Psoas muscle (tissue), 8 donors: ENCODE data around the gene EBF3. TPM values are rescaled to one million over a fixed set of nuclear protein-coding genes. Genes with fewer than 3 reads are reported as not detected.

Source experiments
- ATAC-seq, 4 donors: fragments of 200-7000 bp; cut with Tn5 transposase; one replicate each; pipeline ENCODE4 v1.9.1; 2020; ENCODE audit warnings: moderate library complexity in 3 of 4, mild to moderate bottlenecking in 2 of 4
- DNase-seq, 2 donors: peaks; one replicate each; pipeline ENCODE4 v3.0.0-alpha.2; 2020
- H3K27ac ChIP-seq: fragments of 200-600 bp; one replicate; pipeline ENCODE4 v1.8.0; 2022
- H3K27me3 ChIP-seq, 3 donors: fragments of 200-600 bp in 1 of 3; one replicate each; pipeline versions ENCODE4 v1.6.1 to v1.8.0; 2013 to 2022; ENCODE audit warnings: low read length in 2 of 3, mild to moderate bottlenecking in 2 of 3, moderate library complexity in 1 of 3; ENCODE audit not compliant: insufficient read depth in 3 of 3
- H3K36me3 ChIP-seq, 2 donors: fragments of 200-600 bp in 1 of 2; one replicate each; pipeline versions ENCODE4 v1.6.1 to v1.8.0; 2013 to 2022; ENCODE audit warnings: low read depth in 1 of 2, mild to moderate bottlenecking in 1 of 2, moderate library complexity in 1 of 2; ENCODE audit not compliant: insufficient read depth in 1 of 2
- H3K4me1 ChIP-seq: fragments of 200-600 bp; one replicate; pipeline ENCODE4 v1.8.0; 2022
- H3K4me3 ChIP-seq: fragments of 200-600 bp; one replicate; pipeline ENCODE4 v1.8.0; 2022; ENCODE audit warnings: mild to moderate bottlenecking
- H3K9me3 ChIP-seq: fragments of 200-600 bp; one replicate; pipeline ENCODE4 v1.8.0; 2022
- WGBS, 3 donors: extraction: QIAGEN DNeasy Blood & Tissue Kit; methylation state at CpG; one replicate each; pipeline versions ENCODE4 v1.1.6 to v1.1.7; 2013; 5-methylcytosine and 5-hydroxymethylcytosine counted together
- intact Hi-C, 2 donors: fragments of 100-400 bp; cut with DNase I; formaldehyde crosslinking; loops; one replicate each; pipeline versions ENCODE4 v1.11.0 to v1.14.2; 2022
- polyA plus RNA-seq, 3 donors: library from polyadenylated mRNA; stranded (reverse); fragments of 200-250 nt; gene quantifications; one replicate each; pipeline ENCODE4 v1.2.3, GENCODE V29; 2013
- total RNA-seq, 4 donors: library from RNA; stranded (reverse); fragmentation: NEBNext Ultra II Directional in 2 of 4; extraction: Animal tissue kit (Norgen Biotek cat#: 25700) in 2 of 4; gene quantifications; one replicate each; pipeline versions ENCODE4 v1.2.1 to v1.2.4, GENCODE V29; 2021 to 2023
- TF ChIP-seq, protein P1 (sequence below): fragments of 200-600 bp; IDR thresholded peaks from one replicate; pipeline ENCODE4 v1.8.0; 2022; ENCODE audit warnings: antibody characterized with exemption
- donor health status: healthy with polysubstance abuse.
- donor health status: DM: no; HTN: no; CAD: no; lungs with moderate emphysema.
- donor health status: Bipolar disorder and iron deficiency.
- donor health status: healthy.
- donor health status: DM: yes; HTN: yes; CAD: no.
- donor health status: DM: no; HTN: no; CAD: no.
- donor health status: DM: no; HTN: no; CAD: no.
- donor health status: DM: yes; HTN: yes; CAD: no.

EBF3 gene
- total and polyA plus RNA-seq, 7 donors: 3.2 to 10.1 (median 5.2) TPM

DNA sequence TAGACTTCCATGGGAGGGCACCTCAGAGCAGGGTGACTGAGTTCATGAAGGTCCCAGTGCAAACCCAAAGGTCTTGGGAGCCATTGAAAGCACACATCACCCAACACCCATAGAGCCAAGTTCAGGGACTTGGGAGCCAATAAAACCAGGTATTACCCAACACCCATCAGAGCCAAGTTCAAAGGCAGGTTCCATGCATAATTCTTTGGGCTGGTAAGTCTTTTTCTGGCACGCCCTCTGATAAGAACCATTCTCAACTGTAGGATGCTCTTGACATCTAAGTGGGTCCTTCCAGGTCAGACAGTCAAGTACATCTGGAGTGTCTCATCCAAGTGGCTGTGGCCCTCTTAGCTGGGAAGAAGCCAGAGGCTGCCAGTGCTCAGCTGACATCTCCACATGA, 63.2 kb downstream of the EBF3 start:
- peaks cover 3% of the 10 kb centered on the region for H3K4me1 ChIP-seq
- 88 to 100% (median 93%) methylated on average over 1 of the region's 1 CpG for WGBS, 3 donors
- no peaks in the 10 kb centered on the region for H3K27me3 ChIP-seq
- no peak overlapping the region for H3K27ac ChIP-seq
- no peaks in the 10 kb centered on the region for H3K36me3 ChIP-seq
- ATAC-seq (no peak), DNase-seq (no peak)
- H3K9me3 ChIP-seq: no peaks in the 10 kb centered on the region
- TF ChIP-seq, protein P1, sequence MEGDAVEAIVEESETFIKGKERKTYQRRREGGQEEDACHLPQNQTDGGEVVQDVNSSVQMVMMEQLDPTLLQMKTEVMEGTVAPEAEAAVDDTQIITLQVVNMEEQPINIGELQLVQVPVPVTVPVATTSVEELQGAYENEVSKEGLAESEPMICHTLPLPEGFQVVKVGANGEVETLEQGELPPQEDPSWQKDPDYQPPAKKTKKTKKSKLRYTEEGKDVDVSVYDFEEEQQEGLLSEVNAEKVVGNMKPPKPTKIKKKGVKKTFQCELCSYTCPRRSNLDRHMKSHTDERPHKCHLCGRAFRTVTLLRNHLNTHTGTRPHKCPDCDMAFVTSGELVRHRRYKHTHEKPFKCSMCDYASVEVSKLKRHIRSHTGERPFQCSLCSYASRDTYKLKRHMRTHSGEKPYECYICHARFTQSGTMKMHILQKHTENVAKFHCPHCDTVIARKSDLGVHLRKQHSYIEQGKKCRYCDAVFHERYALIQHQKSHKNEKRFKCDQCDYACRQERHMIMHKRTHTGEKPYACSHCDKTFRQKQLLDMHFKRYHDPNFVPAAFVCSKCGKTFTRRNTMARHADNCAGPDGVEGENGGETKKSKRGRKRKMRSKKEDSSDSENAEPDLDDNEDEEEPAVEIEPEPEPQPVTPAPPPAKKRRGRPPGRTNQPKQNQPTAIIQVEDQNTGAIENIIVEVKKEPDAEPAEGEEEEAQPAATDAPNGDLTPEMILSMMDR: no peak
- intact Hi-C loops: no loop called here
- no peak overlapping the region for H3K4me3 ChIP-seq

DNA sequence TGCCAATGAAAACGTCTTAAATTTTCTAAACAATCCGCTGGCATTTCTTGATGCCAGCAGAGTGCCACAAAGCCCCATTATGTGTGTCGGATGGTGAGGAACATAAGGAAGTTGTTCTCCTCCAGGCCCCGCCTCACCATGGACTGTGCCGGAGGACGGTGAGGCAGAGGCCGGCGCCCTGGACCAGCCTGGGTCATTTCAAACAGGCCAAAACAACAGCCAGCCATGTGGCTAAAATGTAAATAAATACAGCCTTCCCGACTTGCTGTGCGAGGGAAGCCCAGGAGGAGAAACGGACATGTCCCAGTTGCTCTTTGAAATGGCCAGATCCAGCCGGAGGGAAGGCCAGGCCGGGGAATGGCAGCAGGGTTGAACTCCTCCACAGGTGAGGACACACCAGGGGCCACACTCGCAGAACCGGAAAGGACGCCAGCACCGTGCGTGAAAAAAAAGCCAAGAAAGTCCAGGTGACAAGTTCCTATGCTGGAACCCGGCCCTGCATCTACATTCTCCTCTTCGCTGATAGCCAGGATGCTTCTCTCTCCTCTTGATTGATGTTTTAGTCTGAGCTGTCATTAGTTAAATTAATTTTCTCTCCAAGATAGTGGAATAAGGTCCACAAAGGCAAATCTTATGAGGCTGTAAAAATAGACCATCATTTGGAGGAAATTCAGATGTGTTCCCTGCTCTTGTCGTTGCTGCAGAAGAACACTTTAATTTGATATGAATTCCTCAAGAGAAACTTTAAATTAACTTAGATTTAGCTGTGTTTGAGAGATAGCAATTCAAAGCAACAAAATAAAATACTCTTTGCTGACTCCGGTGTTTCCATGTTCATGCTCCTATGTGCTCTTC, 64.6 kb downstream of the EBF3 start:
- intact Hi-C loops: no loop called here
- peaks cover 10% of the 10 kb centered on the region for H3K4me1 ChIP-seq
- 62 to 78% (median 64%) methylated on average over 22 of the region's 22 CpGs for WGBS, 3 donors
- H3K27me3 ChIP-seq: no peaks in the 10 kb centered on the region
- TF ChIP-seq, protein P1: no peak
- no peaks in the 10 kb centered on the region for H3K9me3 ChIP-seq
- ATAC-seq: no peak
- H3K27ac ChIP-seq: no peak overlapping the region
- no peaks in the 10 kb centered on the region for H3K36me3 ChIP-seq
- no peak overlapping the region for H3K4me3 ChIP-seq
- DNase-seq: no peak

DNA sequence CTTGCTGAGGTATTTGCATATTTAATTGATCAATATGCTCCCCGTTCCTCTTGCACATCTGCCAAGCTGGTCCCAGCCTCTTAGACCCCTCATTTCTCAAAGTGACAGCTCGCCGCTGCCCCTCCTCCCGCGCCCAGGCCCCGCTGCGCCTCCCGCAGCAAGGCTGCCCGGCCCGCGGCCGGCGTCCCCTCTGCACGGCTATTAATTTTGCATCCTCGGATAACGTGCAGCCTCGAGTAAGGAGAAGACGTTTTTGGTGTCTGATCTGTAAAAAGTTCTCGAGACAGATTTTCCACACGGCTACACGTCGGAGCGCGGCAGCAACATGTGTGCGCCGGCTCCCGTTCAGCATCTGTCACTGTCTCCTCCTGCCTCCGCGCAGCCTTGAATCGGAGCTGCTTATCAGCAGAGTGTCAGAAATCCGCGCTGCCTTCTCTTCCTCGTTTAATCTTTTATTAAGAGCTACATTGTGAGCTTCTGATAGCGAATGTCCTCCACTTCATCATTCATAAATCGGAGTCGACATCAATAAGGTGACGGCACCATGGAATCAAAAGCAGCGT, 65.3 kb downstream of the EBF3 start:
- Histone ChIP-seq H3K27ac (no peak overlapping the region), H3K4me3 (no peak overlapping the region), H3K36me3 (no peaks in the 10 kb centered on the region), H3K27me3 (no peaks in the 10 kb centered on the region), H3K9me3 (no peaks in the 10 kb centered on the region), H3K4me1 (peaks cover 15% of the 10 kb centered on the region)
- TF ChIP-seq, protein P1: no peak
- WGBS, 3 donors: 69 to 80% (median 74%) methylated on average over 38 of the region's 38 CpGs
- peak in 1 of 2 donors; percentile 42 for DNase-seq
- ATAC-seq: no peak
- intact Hi-C loops: no loop called here

- 64 to 76% (median 74%) methylated on average over 15 of the region's 15 CpGs for WGBS, 3 donors
- H3K27ac ChIP-seq: no peak overlapping the region
- H3K4me1 ChIP-seq: peaks cover 22% of the 10 kb centered on the region
- H3K4me3 ChIP-seq: no peak overlapping the region
- no peaks in the 10 kb centered on the region for H3K9me3 ChIP-seq
- intact Hi-C loops: no loop called here
- H3K36me3 ChIP-seq: no peaks in the 10 kb centered on the region
- no peak for ATAC-seq
- TF ChIP-seq, protein P1: no peak
- DNase-seq: no peak
- no peaks in the 10 kb centered on the region for H3K27me3 ChIP-seq
Measured at GRCh38 chr10:129897871-129898626, 66.0 kb downstream of the EBF3 start.
